ENCODE measurements around the gene ZNF585A.
"Not testable (repeated sequence)": the region's sequence is repeated elsewhere in the genome, so short reads cannot be mapped to it uniquely, and the experiment has no call there.

DNA sequence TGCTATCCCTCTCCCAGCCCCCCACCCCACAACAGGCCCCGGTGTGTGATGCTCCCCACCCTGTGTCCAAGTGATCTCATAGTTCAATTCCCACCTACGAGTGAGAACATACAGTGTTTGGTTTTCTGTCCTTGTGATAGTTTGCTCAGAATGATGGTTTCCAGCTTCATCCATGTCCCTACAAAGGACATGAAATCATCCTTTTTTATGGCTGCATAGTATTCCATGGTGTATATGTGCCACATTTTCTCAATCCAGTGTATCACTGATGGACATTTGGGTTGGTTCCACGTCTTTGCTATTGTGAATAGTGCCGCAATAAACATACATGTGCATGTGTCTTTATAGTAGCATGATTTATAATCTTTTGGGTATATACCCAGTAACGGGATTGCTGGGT is 24.6 kb upstream of the ZNF585A start:
- TF ChIP-seq CEBPB (IDR thresholded peaks at IDR 0.05; ENCODE audit: low read depth, low read length); FOSL1 (IDR thresholded peaks at IDR 0.05; ENCODE audit: insufficient read depth, low read depth, low read length); POLR2A (IDR thresholded peaks at IDR 0.05; ENCODE audit: control extremely low read depth in 1 of 2, low read depth in 2 of 2, low read length in 2 of 2); SIN3A (conservative IDR thresholded peaks at IDR 0.05 in 1 of 2, IDR thresholded peaks at IDR 0.05 in 1 of 2; ENCODE audit: low read depth in 1 of 2, low read length in 2 of 2); POLR2AphosphoS5 (IDR thresholded peaks at IDR 0.05; ENCODE audit: low read depth, low read length); EZH2 (IDR thresholded peaks at IDR 0.05; ENCODE audit: low read depth, low read length, severe bottlenecking); KDM4A (IDR thresholded peaks at IDR 0.05; ENCODE audit: low read depth, low read length, severe bottlenecking); TBP (IDR thresholded peaks at IDR 0.05; ENCODE audit: low read depth, low read length); YY1 (IDR thresholded peaks at IDR 0.05; ENCODE audit: low read depth, low read length); RAD21 (IDR thresholded peaks at IDR 0.05 in 1 of 2, conservative IDR thresholded peaks at IDR 0.05 in 1 of 2; ENCODE audit: low read depth in 2 of 2, low read length in 2 of 2); TEAD4 (IDR thresholded peaks at IDR 0.05; ENCODE audit: low read depth, low read length): not testable (repeated sequence)
- TF ChIP-seq, protein P1, sequence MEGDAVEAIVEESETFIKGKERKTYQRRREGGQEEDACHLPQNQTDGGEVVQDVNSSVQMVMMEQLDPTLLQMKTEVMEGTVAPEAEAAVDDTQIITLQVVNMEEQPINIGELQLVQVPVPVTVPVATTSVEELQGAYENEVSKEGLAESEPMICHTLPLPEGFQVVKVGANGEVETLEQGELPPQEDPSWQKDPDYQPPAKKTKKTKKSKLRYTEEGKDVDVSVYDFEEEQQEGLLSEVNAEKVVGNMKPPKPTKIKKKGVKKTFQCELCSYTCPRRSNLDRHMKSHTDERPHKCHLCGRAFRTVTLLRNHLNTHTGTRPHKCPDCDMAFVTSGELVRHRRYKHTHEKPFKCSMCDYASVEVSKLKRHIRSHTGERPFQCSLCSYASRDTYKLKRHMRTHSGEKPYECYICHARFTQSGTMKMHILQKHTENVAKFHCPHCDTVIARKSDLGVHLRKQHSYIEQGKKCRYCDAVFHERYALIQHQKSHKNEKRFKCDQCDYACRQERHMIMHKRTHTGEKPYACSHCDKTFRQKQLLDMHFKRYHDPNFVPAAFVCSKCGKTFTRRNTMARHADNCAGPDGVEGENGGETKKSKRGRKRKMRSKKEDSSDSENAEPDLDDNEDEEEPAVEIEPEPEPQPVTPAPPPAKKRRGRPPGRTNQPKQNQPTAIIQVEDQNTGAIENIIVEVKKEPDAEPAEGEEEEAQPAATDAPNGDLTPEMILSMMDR (IDR thresholded peaks at IDR 0.05; ENCODE audit: control extremely low read depth in 1 of 3, insufficient read depth in 1 of 3, low read depth in 1 of 3, low read length in 3 of 3), result not testable (repeated sequence)

Measured in H1 (cell line).